Liver (tissue), 9 donors: ENCODE results near the gene LHPP. TPM values are rescaled to one million over a fixed set of nuclear protein-coding genes. Genes with fewer than 3 reads are reported as not detected.

Source experiments
- DNase-seq: peaks from one replicate; pipeline ENCODE4 v3.0.0-alpha.2; 2017; ENCODE audit warnings: low spot score
- H3K27ac ChIP-seq, 2 donors: one replicate each; pipeline ENCODE4 v1.7.0; 2013; ENCODE audit warnings: inconsistent platforms in 2 of 2, low read length in 2 of 2, control low read depth in 1 of 2, low read depth in 1 of 2, mild to moderate bottlenecking in 1 of 2
- H3K27me3 ChIP-seq, 4 donors: one replicate each; pipeline versions ENCODE4 v1.6.1 to v1.7.0; 2013; ENCODE audit warnings: low read length in 3 of 4, inconsistent platforms in 1 of 4, mild to moderate bottlenecking in 1 of 4, moderate library complexity in 1 of 4; ENCODE audit not compliant: control insufficient read depth in 4 of 4, insufficient read depth in 4 of 4
- H3K36me3 ChIP-seq, 4 donors: one replicate each; pipeline versions ENCODE4 v1.6.1 to v1.7.0; 2013; ENCODE audit warnings: low read length in 3 of 4, mild to moderate bottlenecking in 3 of 4, low read depth in 1 of 4, moderate library complexity in 1 of 4; ENCODE audit not compliant: control insufficient read depth in 4 of 4, insufficient read depth in 3 of 4
- H3K4me1 ChIP-seq, 4 donors: one replicate each; pipeline versions ENCODE4 v1.6.1 to v1.7.0; 2013; ENCODE audit warnings: low read length in 3 of 4, mild to moderate bottlenecking in 3 of 4, moderate library complexity in 1 of 4; ENCODE audit not compliant: control insufficient read depth in 4 of 4, insufficient read depth in 4 of 4
- H3K4me3 ChIP-seq, 3 donors: one replicate each; pipeline versions ENCODE4 v1.6.1 to v1.7.0; 2013; ENCODE audit warnings: low read length in 3 of 3, control low read depth in 1 of 3, low read depth in 1 of 3, mild to moderate bottlenecking in 1 of 3
- H3K9ac ChIP-seq, 2 donors: one replicate each; pipeline ENCODE4 v1.7.0; 2013; ENCODE audit warnings: low read length in 2 of 2, mild to moderate bottlenecking in 2 of 2, moderate library complexity in 2 of 2, control low read depth in 1 of 2, low read depth in 1 of 2
- H3K9me3 ChIP-seq, 4 donors: one replicate each; pipeline versions ENCODE4 v1.6.1 to v1.7.0; 2013; ENCODE audit warnings: low read length in 3 of 4; ENCODE audit not compliant: control insufficient read depth in 4 of 4
- ATF3 ChIP-seq: IDR thresholded peaks from 2 replicates; pipeline ENCODE4 v1.6.1; 2016; ENCODE audit warnings: antibody characterized with exemption
- EGR1 ChIP-seq, 2 donors: IDR thresholded peaks; 2 replicates each; pipeline ENCODE4 v1.6.1; 2016 to 2018; ENCODE audit warnings: antibody characterized with exemption in 2 of 2, low read depth in 2 of 2
- FOXA1 ChIP-seq: IDR thresholded peaks from 2 replicates; pipeline ENCODE4 v1.6.1; 2016; ENCODE audit warnings: antibody characterized with exemption
- FOXA2 ChIP-seq: IDR thresholded peaks from 2 replicates; pipeline ENCODE4 v1.6.1; 2016; ENCODE audit warnings: antibody characterized with exemption
- HNF4A ChIP-seq, 2 donors: conservative IDR thresholded peaks; 2 replicates each; pipeline ENCODE4 v1.6.1; 2016; ENCODE audit warnings: antibody characterized with exemption in 2 of 2, mild to moderate bottlenecking in 2 of 2
- HNF4G ChIP-seq: IDR thresholded peaks from 2 replicates; pipeline ENCODE4 v1.6.1; 2016; ENCODE audit warnings: antibody characterized with exemption
- JUND ChIP-seq, 2 donors: IDR thresholded peaks; 2 replicates each; pipeline ENCODE4 v1.6.1; 2016; ENCODE audit warnings: antibody characterized with exemption in 2 of 2
- NR2F2 ChIP-seq: IDR thresholded peaks from 2 replicates; pipeline ENCODE4 v1.6.1; 2016; ENCODE audit warnings: antibody characterized with exemption
- RAD21 ChIP-seq, 2 donors: IDR thresholded peaks; 2 replicates each; pipeline ENCODE4 v1.6.1; 2016; ENCODE audit warnings: antibody characterized with exemption in 2 of 2, mild to moderate bottlenecking in 2 of 2
- RXRA ChIP-seq, 2 donors: IDR thresholded peaks; 2 replicates each; pipeline ENCODE4 v1.6.1; 2017 to 2018; ENCODE audit warnings: antibody characterized with exemption in 2 of 2, mild to moderate bottlenecking in 1 of 2
- SP1 ChIP-seq: IDR thresholded peaks from 2 replicates; pipeline ENCODE4 v1.6.1; 2018; ENCODE audit warnings: antibody characterized with exemption, mild to moderate bottlenecking
- TAF1 ChIP-seq: conservative IDR thresholded peaks from 2 replicates; pipeline ENCODE4 v1.6.1; 2016; ENCODE audit warnings: antibody characterized with exemption, mild to moderate bottlenecking
- WGBS: extraction: QIAGEN DNeasy Blood & Tissue Kit; methylation state at CpG from one replicate; pipeline ENCODE4 v1.1.7; 2013; 5-methylcytosine and 5-hydroxymethylcytosine counted together
- polyA plus RNA-seq, 2 donors: library from polyadenylated mRNA; stranded (reverse) in 1 of 2; unstranded in 1 of 2; fragments of 200-250 nt in 1 of 2; fragments of >200 nt in 1 of 2; fragmentation: Nextera tagmentation in 1 of 2; extraction: Ambion mirVana in 1 of 2; gene quantifications; one replicate each; pipeline versions ENCODE4 v1.2.1 to v1.2.3, GENCODE V29; 2013 to 2015
- total RNA-seq, 2 donors: library from RNA; depleted of rRNA; stranded (reverse); fragments of >200 nt; gene quantifications; one replicate each; pipeline ENCODE4 v1.2.3, GENCODE V29; 2014
- TF ChIP-seq, protein P1 (sequence below): IDR thresholded peaks from 2 replicates; pipeline ENCODE4 v1.6.1; 2016; ENCODE audit warnings: antibody characterized with exemption
- TF ChIP-seq, protein P2 (sequence below): IDR thresholded peaks from 2 replicates; pipeline ENCODE4 v1.6.1; 2016; ENCODE audit warnings: antibody characterized with exemption, mild to moderate bottlenecking
- donor health status: healthy.
- donor health status: healthy.
- donor health status: healthy.
- donor health status: healthy.
- donor health status: healthy.

LHPP gene
- total and polyA plus RNA-seq, 4 donors = 15.9 to 39.9 (median 26.2) TPM

- WGBS = 97% methylated on average over 8 of the region's 8 CpGs
- H3K36me3 ChIP-seq = no peaks in the 10 kb centered on the region
These were observed 201.6 kb downstream of the LHPP start for GRCh38 chr10:124663228-124663627.

More at GRCh38 chr10:124663228-124663627, 201.6 kb downstream of the LHPP start:
- Histone ChIP-seq H3K9ac (no peak overlapping the region), H3K4me1 (no peaks in the 10 kb centered on the region), H3K27ac (no peak overlapping the region), H3K27me3 (no peaks in the 10 kb centered on the region), H3K4me3 (no peak overlapping the region), H3K9me3 (no peaks in the 10 kb centered on the region)
- TF ChIP-seq SP1 = no peak
- no peak for TF ChIP-seq ATF3
- TF ChIP-seq RXRA (IDR thresholded peaks at IDR 0.05) = no peak
- no peak for TF ChIP-seq FOXA1
- TF ChIP-seq TAF1 = no peak
- TF ChIP-seq, protein P1, sequence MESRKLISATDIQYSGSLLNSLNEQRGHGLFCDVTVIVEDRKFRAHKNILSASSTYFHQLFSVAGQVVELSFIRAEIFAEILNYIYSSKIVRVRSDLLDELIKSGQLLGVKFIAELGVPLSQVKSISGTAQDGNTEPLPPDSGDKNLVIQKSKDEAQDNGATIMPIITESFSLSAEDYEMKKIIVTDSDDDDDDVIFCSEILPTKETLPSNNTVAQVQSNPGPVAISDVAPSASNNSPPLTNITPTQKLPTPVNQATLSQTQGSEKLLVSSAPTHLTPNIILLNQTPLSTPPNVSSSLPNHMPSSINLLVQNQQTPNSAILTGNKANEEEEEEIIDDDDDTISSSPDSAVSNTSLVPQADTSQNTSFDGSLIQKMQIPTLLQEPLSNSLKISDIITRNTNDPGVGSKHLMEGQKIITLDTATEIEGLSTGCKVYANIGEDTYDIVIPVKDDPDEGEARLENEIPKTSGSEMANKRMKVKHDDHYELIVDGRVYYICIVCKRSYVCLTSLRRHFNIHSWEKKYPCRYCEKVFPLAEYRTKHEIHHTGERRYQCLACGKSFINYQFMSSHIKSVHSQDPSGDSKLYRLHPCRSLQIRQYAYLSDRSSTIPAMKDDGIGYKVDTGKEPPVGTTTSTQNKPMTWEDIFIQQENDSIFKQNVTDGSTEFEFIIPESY = no peak
- TF ChIP-seq HNF4G = no peak
- TF ChIP-seq HNF4A (conservative IDR thresholded peaks at IDR 0.05) = no peak
- TF ChIP-seq FOXA2 = no peak
- TF ChIP-seq RAD21 (IDR thresholded peaks at IDR 0.05) = no peak
- TF ChIP-seq, protein P2, sequence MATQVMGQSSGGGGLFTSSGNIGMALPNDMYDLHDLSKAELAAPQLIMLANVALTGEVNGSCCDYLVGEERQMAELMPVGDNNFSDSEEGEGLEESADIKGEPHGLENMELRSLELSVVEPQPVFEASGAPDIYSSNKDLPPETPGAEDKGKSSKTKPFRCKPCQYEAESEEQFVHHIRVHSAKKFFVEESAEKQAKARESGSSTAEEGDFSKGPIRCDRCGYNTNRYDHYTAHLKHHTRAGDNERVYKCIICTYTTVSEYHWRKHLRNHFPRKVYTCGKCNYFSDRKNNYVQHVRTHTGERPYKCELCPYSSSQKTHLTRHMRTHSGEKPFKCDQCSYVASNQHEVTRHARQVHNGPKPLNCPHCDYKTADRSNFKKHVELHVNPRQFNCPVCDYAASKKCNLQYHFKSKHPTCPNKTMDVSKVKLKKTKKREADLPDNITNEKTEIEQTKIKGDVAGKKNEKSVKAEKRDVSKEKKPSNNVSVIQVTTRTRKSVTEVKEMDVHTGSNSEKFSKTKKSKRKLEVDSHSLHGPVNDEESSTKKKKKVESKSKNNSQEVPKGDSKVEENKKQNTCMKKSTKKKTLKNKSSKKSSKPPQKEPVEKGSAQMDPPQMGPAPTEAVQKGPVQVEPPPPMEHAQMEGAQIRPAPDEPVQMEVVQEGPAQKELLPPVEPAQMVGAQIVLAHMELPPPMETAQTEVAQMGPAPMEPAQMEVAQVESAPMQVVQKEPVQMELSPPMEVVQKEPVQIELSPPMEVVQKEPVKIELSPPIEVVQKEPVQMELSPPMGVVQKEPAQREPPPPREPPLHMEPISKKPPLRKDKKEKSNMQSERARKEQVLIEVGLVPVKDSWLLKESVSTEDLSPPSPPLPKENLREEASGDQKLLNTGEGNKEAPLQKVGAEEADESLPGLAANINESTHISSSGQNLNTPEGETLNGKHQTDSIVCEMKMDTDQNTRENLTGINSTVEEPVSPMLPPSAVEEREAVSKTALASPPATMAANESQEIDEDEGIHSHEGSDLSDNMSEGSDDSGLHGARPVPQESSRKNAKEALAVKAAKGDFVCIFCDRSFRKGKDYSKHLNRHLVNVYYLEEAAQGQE = no peak
- TF ChIP-seq NR2F2 = no peak
- no peak for TF ChIP-seq JUND (IDR thresholded peaks at IDR 0.05)
- TF ChIP-seq EGR1 (IDR thresholded peaks at IDR 0.05; ENCODE audit: low read depth in 2 of 2) = no peak
- no peak for DNase-seq

Other genes with a start within 250 kb of the LHPP start
- 100 to 1,000 TPM in 1 of 2 donors, 10 to 100 TPM in 1; 67.8 to 255 TPM for gene OAT, start 42.9 kb upstream of the LHPP start, total RNA-seq
- gene OAT, start 42.9 kb upstream of the LHPP start, polyA plus RNA-seq = 10 to 100 TPM; 25.1 to 70.4 TPM
- gene NKX1-2, start 11.8 kb upstream of the LHPP start, total RNA-seq = not detected
- not detected for gene NKX1-2, start 11.8 kb upstream of the LHPP start, polyA plus RNA-seq